ENCODE results near the gene TUFT1.
"Not testable (repeated sequence)": the region's sequence is repeated elsewhere in the genome, so short reads cannot be mapped to it uniquely, and the experiment has no call there.

TUFT1 gene

DNA sequence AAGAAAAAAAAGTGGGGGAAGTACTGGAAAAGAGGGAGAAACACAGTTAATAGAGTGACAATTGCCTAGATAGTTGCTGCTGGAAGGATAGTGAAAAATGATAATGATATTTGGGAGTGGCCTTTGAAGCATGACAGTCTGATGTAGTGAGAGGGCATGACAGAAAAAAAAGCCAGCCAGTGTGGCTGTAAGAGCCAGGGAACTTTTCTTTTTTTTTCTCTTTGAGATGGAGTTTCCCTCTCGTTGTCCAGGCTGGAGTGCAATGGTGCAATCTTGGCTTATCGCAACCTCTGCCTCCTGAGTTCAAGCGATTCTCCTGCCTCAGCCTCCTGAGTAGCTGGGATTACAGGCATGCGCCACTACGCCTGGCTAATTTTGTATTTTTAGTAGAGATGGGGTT, 62.4 kb downstream of the TUFT1 start:
- H3K4me1 Mint-ChIP-seq (ENCODE audit: low read depth); H3K27ac Mint-ChIP-seq; H3K36me3 Mint-ChIP-seq; H3K27me3 Mint-ChIP-seq; H3K4me3 Mint-ChIP-seq; H3K9me3 Mint-ChIP-seq (ENCODE audit: low read depth): not testable (repeated sequence)

GRCh38 chr1:151604291-151604690, 64.2 kb downstream of the TUFT1 start:
- peaks cover 6% of the 10 kb centered on the region for H3K27me3 Mint-ChIP-seq
- no peak overlapping the region for H3K4me3 Mint-ChIP-seq
- no peaks in the 10 kb centered on the region for H3K9me3 Mint-ChIP-seq (ENCODE audit: low read depth)

DNA sequence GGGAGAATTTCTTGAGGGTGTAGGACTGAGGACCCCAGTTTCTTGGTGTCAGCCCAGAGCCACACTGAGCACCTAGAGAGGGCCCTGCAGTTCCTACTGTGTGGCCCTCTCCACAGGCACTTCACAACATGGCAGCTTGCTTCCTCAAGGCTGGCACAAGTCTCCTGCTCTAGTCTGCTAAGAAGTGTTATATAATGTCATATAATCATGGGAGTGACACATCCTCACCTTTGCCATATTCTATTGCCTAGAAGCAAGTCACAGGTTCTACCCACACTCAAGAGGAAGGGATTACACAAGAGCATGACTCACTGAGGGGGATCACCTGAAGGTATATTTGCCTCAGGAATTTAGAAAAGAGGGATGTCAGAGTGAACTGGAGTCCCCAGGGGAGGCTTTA, 66.3 kb downstream of the TUFT1 start:
- Mint-ChIP-seq H3K9me3 (ENCODE audit: low read depth) (no peaks in the 10 kb centered on the region), H3K36me3 (no peaks in the 10 kb centered on the region), H3K27me3 (peaks cover 6% of the 10 kb centered on the region), H3K4me1 (ENCODE audit: low read depth) (peaks cover under 1% of the 10 kb centered on the region), H3K4me3 (no peak overlapping the region), H3K27ac (no peak overlapping the region)

More at GRCh38 chr1:151604291-151604690, 64.2 kb downstream of the TUFT1 start:
- Mint-ChIP-seq H3K36me3 (no peaks in the 10 kb centered on the region), H3K4me1 (ENCODE audit: low read depth) (no peaks in the 10 kb centered on the region), H3K27ac (no peak overlapping the region)

GRCh38 chr1:151606857-151607256, 66.7 kb downstream of the TUFT1 start:
- no peaks in the 10 kb centered on the region for H3K9me3 Mint-ChIP-seq (ENCODE audit: low read depth)
- peaks cover 4% of the 10 kb centered on the region for H3K4me1 Mint-ChIP-seq (ENCODE audit: low read depth)
- no peak overlapping the region for H3K27ac Mint-ChIP-seq
- H3K27me3 Mint-ChIP-seq, result peaks cover 6% of the 10 kb centered on the region
- H3K36me3 Mint-ChIP-seq, result no peaks in the 10 kb centered on the region
- no peak overlapping the region for H3K4me3 Mint-ChIP-seq

GRCh38 chr1:151610142-151610541, 70.0 kb downstream of the TUFT1 start:
- Mint-ChIP-seq H3K4me3 (no peak overlapping the region), H3K4me1 (ENCODE audit: low read depth) (peaks cover 24% of the 10 kb centered on the region), H3K36me3 (no peaks in the 10 kb centered on the region), H3K9me3 (ENCODE audit: low read depth) (no peaks in the 10 kb centered on the region), H3K27ac (no peak overlapping the region), H3K27me3 (peaks cover 3% of the 10 kb centered on the region)

- peak overlapping the region; percentile 87 for H3K4me3 Mint-ChIP-seq
- H3K36me3 Mint-ChIP-seq, result no peaks in the 10 kb centered on the region
- peaks cover 36% of the 10 kb centered on the region for H3K4me1 Mint-ChIP-seq (ENCODE audit: low read depth)
- H3K27me3 Mint-ChIP-seq, result peaks cover 3% of the 10 kb centered on the region
- no peaks in the 10 kb centered on the region for H3K9me3 Mint-ChIP-seq (ENCODE audit: low read depth)
- H3K27ac Mint-ChIP-seq, result peak overlapping the region; percentile 88
These were observed 71.2 kb downstream of the TUFT1 start for GRCh38 chr1:151611288-151611790.

GRCh38 chr1:151611832-151612500, 71.9 kb downstream of the TUFT1 start, which contains the start of gene SNX27:
SNX27 (plus strand) TSS chr1:151612050; CDS start chr1:151612202, 152 bp downstream.
- peaks cover 3% of the 10 kb centered on the region for H3K27me3 Mint-ChIP-seq
- H3K4me1 Mint-ChIP-seq (ENCODE audit: low read depth), result peaks cover 41% of the 10 kb centered on the region
- H3K4me3 Mint-ChIP-seq, result peak within 1 kb of the TSS; percentile 96
- no peaks in the 10 kb centered on the region for H3K36me3 Mint-ChIP-seq
- no peaks in the 10 kb centered on the region for H3K9me3 Mint-ChIP-seq (ENCODE audit: low read depth)
- peak within 1 kb of the TSS; percentile 96 for H3K27ac Mint-ChIP-seq

DNA sequence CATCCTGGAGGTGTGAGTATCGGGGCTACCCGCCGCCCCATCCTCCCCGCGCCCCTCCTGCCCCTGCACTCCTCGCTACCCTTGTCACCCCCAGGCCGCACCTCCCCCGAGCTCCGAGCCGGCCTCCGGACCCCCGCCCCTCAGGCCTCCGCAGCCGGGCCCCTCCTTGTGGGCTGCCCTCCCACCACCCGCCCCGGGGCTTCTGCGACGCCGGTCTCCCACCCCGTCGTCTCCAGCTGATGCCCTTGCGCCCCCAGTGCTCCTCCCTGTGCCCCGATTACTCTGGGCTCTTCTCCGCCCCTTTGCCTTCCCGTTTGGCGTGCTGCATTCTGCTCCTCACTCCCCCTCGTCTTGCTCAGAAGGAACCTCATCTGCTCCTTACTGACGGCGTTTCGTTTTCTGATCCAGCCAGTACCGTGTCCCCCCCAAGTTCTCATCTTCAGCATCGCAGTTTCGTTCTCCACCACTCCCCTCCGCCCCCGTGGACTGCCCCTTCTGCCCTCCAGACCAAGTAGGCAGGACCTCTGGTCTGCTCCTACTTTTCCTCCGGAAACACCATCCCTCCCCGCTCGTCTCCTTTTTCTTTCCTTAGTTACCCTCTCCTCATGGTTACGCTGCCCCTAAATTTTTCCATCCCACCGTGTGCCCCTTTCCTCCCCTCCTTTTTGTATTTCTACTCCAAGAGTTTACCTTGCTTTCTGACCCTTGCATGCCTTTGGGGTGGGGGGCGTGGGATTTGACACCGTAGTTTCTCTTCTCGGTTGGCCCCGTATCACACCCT, 72.6 kb downstream of the TUFT1 start:
- H3K27me3 Mint-ChIP-seq, result peaks cover 3% of the 10 kb centered on the region
- peak overlapping the region; percentile 96 for H3K27ac Mint-ChIP-seq
- H3K36me3 Mint-ChIP-seq, result no peaks in the 10 kb centered on the region
- no peaks in the 10 kb centered on the region for H3K9me3 Mint-ChIP-seq (ENCODE audit: low read depth)
- H3K4me3 Mint-ChIP-seq, result peak overlapping the region; percentile 96
- peaks cover 41% of the 10 kb centered on the region for H3K4me1 Mint-ChIP-seq (ENCODE audit: low read depth)

- Mint-ChIP-seq H3K36me3 (no peaks in the 10 kb centered on the region), H3K4me1 (ENCODE audit: low read depth) (peaks cover 44% of the 10 kb centered on the region), H3K27ac (peak overlapping the region; percentile 96), H3K27me3 (peaks cover under 1% of the 10 kb centered on the region), H3K9me3 (ENCODE audit: low read depth) (no peaks in the 10 kb centered on the region), H3K4me3 (peak overlapping the region; percentile 96)
These were observed 73.2 kb downstream of the TUFT1 start for GRCh38 chr1:151613282-151613780.

GRCh38 chr1:151615711-151616504, 75.8 kb downstream of the TUFT1 start:
- H3K27ac Mint-ChIP-seq, result peak overlapping the region; percentile 51
- peak overlapping the region; percentile 3 for H3K4me3 Mint-ChIP-seq
- H3K4me1 Mint-ChIP-seq (ENCODE audit: low read depth), result peaks cover 59% of the 10 kb centered on the region
- H3K9me3 Mint-ChIP-seq (ENCODE audit: low read depth), result no peaks in the 10 kb centered on the region
- no peaks in the 10 kb centered on the region for H3K36me3 Mint-ChIP-seq
- H3K27me3 Mint-ChIP-seq, result no peaks in the 10 kb centered on the region

- no peaks in the 10 kb centered on the region for H3K36me3 Mint-ChIP-seq
- no peaks in the 10 kb centered on the region for H3K27me3 Mint-ChIP-seq
- H3K4me3 Mint-ChIP-seq, result no peak overlapping the region
- H3K27ac Mint-ChIP-seq, result peak overlapping the region; percentile 64
- H3K9me3 Mint-ChIP-seq (ENCODE audit: low read depth), result no peaks in the 10 kb centered on the region
- peaks cover 62% of the 10 kb centered on the region for H3K4me1 Mint-ChIP-seq (ENCODE audit: low read depth)
These were observed 76.4 kb downstream of the TUFT1 start for GRCh38 chr1:151616505-151616849.

DNA sequence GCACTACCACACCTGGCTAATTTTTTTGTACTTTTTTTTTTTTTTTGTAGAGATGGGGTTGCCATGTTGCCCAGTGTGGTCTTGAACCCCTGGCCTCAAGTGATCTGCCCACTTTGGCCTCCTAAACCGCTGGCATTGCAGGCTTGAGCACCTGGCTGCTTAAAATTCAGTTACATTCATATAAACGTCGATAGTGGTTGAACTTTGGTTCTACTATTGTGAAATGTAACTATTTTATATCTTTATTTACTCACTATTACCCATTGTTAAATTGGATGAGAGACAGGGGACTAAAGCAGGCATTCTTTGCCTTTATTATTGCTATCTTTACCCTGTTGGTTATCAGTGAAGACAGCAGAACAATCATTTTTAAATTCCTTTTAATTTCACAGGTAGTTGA, 77.9 kb downstream of the TUFT1 start:
- no peak overlapping the region for H3K4me3 Mint-ChIP-seq
- no peak overlapping the region for H3K27ac Mint-ChIP-seq
- H3K9me3 Mint-ChIP-seq (ENCODE audit: low read depth), result no peaks in the 10 kb centered on the region
- H3K36me3 Mint-ChIP-seq, result no peaks in the 10 kb centered on the region
- peaks cover 60% of the 10 kb centered on the region for H3K4me1 Mint-ChIP-seq (ENCODE audit: low read depth)
- H3K27me3 Mint-ChIP-seq, result no peaks in the 10 kb centered on the region

GRCh38 chr1:151618470-151618869, 78.4 kb downstream of the TUFT1 start:
- peaks cover 55% of the 10 kb centered on the region for H3K4me1 Mint-ChIP-seq (ENCODE audit: low read depth)
- H3K4me3 Mint-ChIP-seq, result no peak overlapping the region
- H3K27me3 Mint-ChIP-seq, result no peaks in the 10 kb centered on the region
- H3K36me3 Mint-ChIP-seq, result no peaks in the 10 kb centered on the region
- no peaks in the 10 kb centered on the region for H3K9me3 Mint-ChIP-seq (ENCODE audit: low read depth)
- H3K27ac Mint-ChIP-seq, result no peak overlapping the region

GRCh38 chr1:151618996-151619395, 78.9 kb downstream of the TUFT1 start:
- not testable (repeated sequence) for H3K9me3 Mint-ChIP-seq (ENCODE audit: low read depth); H3K27ac Mint-ChIP-seq; H3K36me3 Mint-ChIP-seq; H3K27me3 Mint-ChIP-seq; H3K4me3 Mint-ChIP-seq
- peaks cover 50% of the 10 kb centered on the region for H3K4me1 Mint-ChIP-seq (ENCODE audit: low read depth)

Data from activated naive CD8-positive, alpha-beta T cell (primary cell).